ENCODE results near the gene MAST4. TPM values are rescaled to one million over a fixed set of nuclear protein-coding genes. Genes with fewer than 3 reads are reported as not detected.

MAST4 gene
- total RNA-seq, 1 donor = 12.7 TPM

DNA sequence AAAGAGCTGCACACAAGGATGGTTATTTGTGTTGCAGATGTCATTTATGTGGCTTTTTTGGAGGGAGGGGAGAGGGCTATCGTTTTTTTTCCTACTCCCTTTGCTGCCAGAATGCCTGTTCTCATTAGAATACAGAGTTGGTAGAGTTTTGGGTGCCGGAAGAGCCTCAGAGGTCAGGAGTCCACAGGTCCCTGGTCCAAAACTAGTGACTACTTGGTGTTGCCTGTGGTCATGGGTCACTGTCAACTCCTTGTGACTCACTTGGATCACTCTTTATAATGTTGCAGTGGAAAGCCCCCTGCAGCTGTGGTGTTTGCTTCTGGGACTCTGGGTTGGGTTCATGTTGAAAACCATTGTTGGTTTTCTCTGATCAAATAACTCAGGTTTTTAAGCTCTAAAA lies 131.4 kb downstream of the MAST4 start:
- Histone ChIP-seq H3K27me3 (ENCODE audit: insufficient read depth, low read length) (peaks cover 8% of the 10 kb centered on the region), H3K36me3 (ENCODE audit: insufficient read depth, low read length) (no peaks in the 10 kb centered on the region), H2AFZ (ENCODE audit: low read length) (no peak overlapping the region), H3K27ac (ENCODE audit: low read depth, low read length) (no peak overlapping the region), H3K79me2 (ENCODE audit: insufficient read depth, low read length) (no peaks in the 10 kb centered on the region), H3K4me1 (ENCODE audit: insufficient read depth, low read length) (no peaks in the 10 kb centered on the region), H4K20me1 (ENCODE audit: insufficient read depth, low read length) (no peaks in the 10 kb centered on the region), H3K4me2 (ENCODE audit: insufficient read depth, low read length) (no peak overlapping the region), H3K9me3 (ENCODE audit: low read depth, low read length) (no peaks in the 10 kb centered on the region), H3K4me3 (ENCODE audit: insufficient read depth, low read length) (no peak overlapping the region)
- DNase-seq (ENCODE audit: insufficient read length, low spot score, missing footprints) = no peak
- TF ChIP-seq, protein P1, sequence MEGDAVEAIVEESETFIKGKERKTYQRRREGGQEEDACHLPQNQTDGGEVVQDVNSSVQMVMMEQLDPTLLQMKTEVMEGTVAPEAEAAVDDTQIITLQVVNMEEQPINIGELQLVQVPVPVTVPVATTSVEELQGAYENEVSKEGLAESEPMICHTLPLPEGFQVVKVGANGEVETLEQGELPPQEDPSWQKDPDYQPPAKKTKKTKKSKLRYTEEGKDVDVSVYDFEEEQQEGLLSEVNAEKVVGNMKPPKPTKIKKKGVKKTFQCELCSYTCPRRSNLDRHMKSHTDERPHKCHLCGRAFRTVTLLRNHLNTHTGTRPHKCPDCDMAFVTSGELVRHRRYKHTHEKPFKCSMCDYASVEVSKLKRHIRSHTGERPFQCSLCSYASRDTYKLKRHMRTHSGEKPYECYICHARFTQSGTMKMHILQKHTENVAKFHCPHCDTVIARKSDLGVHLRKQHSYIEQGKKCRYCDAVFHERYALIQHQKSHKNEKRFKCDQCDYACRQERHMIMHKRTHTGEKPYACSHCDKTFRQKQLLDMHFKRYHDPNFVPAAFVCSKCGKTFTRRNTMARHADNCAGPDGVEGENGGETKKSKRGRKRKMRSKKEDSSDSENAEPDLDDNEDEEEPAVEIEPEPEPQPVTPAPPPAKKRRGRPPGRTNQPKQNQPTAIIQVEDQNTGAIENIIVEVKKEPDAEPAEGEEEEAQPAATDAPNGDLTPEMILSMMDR (IDR thresholded peaks at IDR 0.05; ENCODE audit: extremely low read depth, low read depth, low read length) = no peak

DNA sequence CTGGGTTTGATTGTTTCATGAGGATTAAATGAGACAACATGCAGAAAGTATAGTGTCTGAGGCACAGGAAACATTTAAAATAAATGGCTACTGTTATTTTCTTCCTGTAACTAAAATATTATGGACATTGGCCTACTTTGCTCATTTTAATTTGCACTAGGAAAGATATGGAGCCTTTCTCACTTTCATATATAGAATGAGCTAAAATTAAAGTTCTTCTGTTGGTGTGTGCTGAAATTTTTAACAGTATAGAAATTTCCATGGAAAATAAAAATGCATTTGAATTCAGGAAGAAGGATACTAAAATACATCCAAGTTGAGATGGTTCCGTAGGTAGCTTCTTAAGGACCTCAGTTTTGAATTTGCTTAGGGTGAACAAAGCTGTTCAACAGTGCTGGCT lies 131.9 kb downstream of the MAST4 start:
- Histone ChIP-seq H2AFZ (ENCODE audit: low read length) (no peak overlapping the region), H3K4me1 (ENCODE audit: insufficient read depth, low read length) (no peaks in the 10 kb centered on the region), H3K4me3 (ENCODE audit: insufficient read depth, low read length) (no peak overlapping the region), H3K79me2 (ENCODE audit: insufficient read depth, low read length) (no peaks in the 10 kb centered on the region), H3K27ac (ENCODE audit: low read depth, low read length) (no peak overlapping the region), H3K36me3 (ENCODE audit: insufficient read depth, low read length) (no peaks in the 10 kb centered on the region), H3K27me3 (ENCODE audit: insufficient read depth, low read length) (peaks cover 8% of the 10 kb centered on the region), H3K9me3 (ENCODE audit: low read depth, low read length) (no peaks in the 10 kb centered on the region), H3K4me2 (ENCODE audit: insufficient read depth, low read length) (no peak overlapping the region), H4K20me1 (ENCODE audit: insufficient read depth, low read length) (no peaks in the 10 kb centered on the region)
- TF ChIP-seq, protein P1 (IDR thresholded peaks at IDR 0.05; ENCODE audit: extremely low read depth, low read depth, low read length) = no peak
- no peak for DNase-seq (ENCODE audit: insufficient read length, low spot score, missing footprints)

DNA sequence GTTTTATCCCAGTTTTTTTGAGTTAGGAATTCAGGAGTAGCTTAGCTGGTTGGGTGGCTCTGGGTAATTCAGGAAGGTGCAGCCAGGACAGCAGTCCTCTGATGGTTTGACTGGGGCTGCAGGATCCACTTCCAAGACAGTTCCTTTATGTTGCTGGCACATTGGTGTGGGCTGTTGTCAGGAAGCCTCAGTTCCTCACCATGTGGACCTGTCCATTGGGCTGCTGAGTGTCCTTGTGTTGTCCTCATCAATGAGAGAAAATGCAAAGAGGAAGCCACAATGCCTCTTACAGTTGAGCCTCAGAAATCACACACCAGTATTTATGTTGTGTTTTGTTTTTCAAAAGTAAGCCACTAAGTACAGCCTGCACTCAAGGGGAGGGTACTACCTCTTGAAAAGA lies 140.9 kb downstream of the MAST4 start:
- Histone ChIP-seq H3K4me2 (ENCODE audit: insufficient read depth, low read length) (no peak overlapping the region), H3K79me2 (ENCODE audit: insufficient read depth, low read length) (no peaks in the 10 kb centered on the region)
- TF ChIP-seq, protein P1 (IDR thresholded peaks at IDR 0.05; ENCODE audit: extremely low read depth, low read depth, low read length) = no peak

GRCh38 chr5:66738136-66738535 lies 141.9 kb downstream of the MAST4 start:
- Histone ChIP-seq H3K9me3 (ENCODE audit: low read depth, low read length) (no peaks in the 10 kb centered on the region), H3K4me2 (ENCODE audit: insufficient read depth, low read length) (no peak overlapping the region), H3K79me2 (ENCODE audit: insufficient read depth, low read length) (no peaks in the 10 kb centered on the region), H3K4me3 (ENCODE audit: insufficient read depth, low read length) (no peak overlapping the region), H3K36me3 (ENCODE audit: insufficient read depth, low read length) (no peaks in the 10 kb centered on the region), H3K4me1 (ENCODE audit: insufficient read depth, low read length) (no peaks in the 10 kb centered on the region), H3K27ac (ENCODE audit: low read depth, low read length) (no peak overlapping the region), H2AFZ (ENCODE audit: low read length) (no peak overlapping the region), H3K27me3 (ENCODE audit: insufficient read depth, low read length) (peaks cover 7% of the 10 kb centered on the region), H4K20me1 (ENCODE audit: insufficient read depth, low read length) (no peaks in the 10 kb centered on the region)
- no peak for DNase-seq (ENCODE audit: insufficient read length, low spot score, missing footprints)
- TF ChIP-seq, protein P1 (IDR thresholded peaks at IDR 0.05; ENCODE audit: extremely low read depth, low read depth, low read length) = no peak

More for the DNA sequence above, 140.9 kb downstream of the MAST4 start:
- no peak overlapping the region for H2AFZ ChIP-seq (ENCODE audit: low read length)
- no peak for DNase-seq (ENCODE audit: insufficient read length, low spot score, missing footprints)
- no peak overlapping the region for H3K4me3 ChIP-seq (ENCODE audit: insufficient read depth, low read length)
- no peaks in the 10 kb centered on the region for H3K36me3 ChIP-seq (ENCODE audit: insufficient read depth, low read length)
- H3K27ac ChIP-seq (ENCODE audit: low read depth, low read length) = no peak overlapping the region
- H3K4me1 ChIP-seq (ENCODE audit: insufficient read depth, low read length) = no peaks in the 10 kb centered on the region
- no peaks in the 10 kb centered on the region for H3K9me3 ChIP-seq (ENCODE audit: low read depth, low read length)
- H3K27me3 ChIP-seq (ENCODE audit: insufficient read depth, low read length) = peaks cover 7% of the 10 kb centered on the region
- H4K20me1 ChIP-seq (ENCODE audit: insufficient read depth, low read length) = no peaks in the 10 kb centered on the region
